GM18507 (cell line): ENCODE results near the gene ADARB2.

Source experiments
- DNase-seq: peaks from one replicate; pipeline ENCODE4 v3.0.0; 2011; ENCODE audit warnings: low read depth; ENCODE audit not compliant: insufficient read length; ENCODE audit errors: extremely low spot score
- FAIRE-seq: peaks from 2 replicates; lab custom pipeline; 2011; peaks lifted over from hg19 to GRCh38; lab: Jason Lieb, UNC

Gene ADARB2

GRCh38 chr10:1157615-1157933, 579.8 kb downstream of the ADARB2 start:
- FAIRE-seq (no peak), DNase-seq (no peak)

GRCh38 chr10:1156921-1157614, 580.3 kb downstream of the ADARB2 start:
- no peak for FAIRE-seq
- DNase-seq: no peak

- no peak for DNase-seq
- no peak for FAIRE-seq
Measured at GRCh38 chr10:1156616-1156886, 580.8 kb downstream of the ADARB2 start.

GRCh38 chr10:1155791-1156615, 581.3 kb downstream of the ADARB2 start:
- FAIRE-seq: no peak
- no peak for DNase-seq

- no peak for DNase-seq
- FAIRE-seq: no peak
Measured at GRCh38 chr10:1154531-1155295, 582.6 kb downstream of the ADARB2 start.

- no peak for FAIRE-seq
- no peak for DNase-seq
Measured at GRCh38 chr10:1153805-1154351, 583.4 kb downstream of the ADARB2 start.

- FAIRE-seq: no peak
- no peak for DNase-seq
Measured at GRCh38 chr10:1153251-1153763, 584.0 kb downstream of the ADARB2 start.

GRCh38 chr10:1152386-1153250, 584.7 kb downstream of the ADARB2 start:
- DNase-seq: no peak
- no peak for FAIRE-seq

GRCh38 chr10:1151076-1152033, 586.0 kb downstream of the ADARB2 start:
- DNase-seq (peak; percentile 42), FAIRE-seq (peak; percentile 73)

- FAIRE-seq (no peak), DNase-seq (no peak)
Measured at GRCh38 chr10:1150638-1150955, 586.7 kb downstream of the ADARB2 start.

- FAIRE-seq: peak; percentile 26
- DNase-seq: no peak
Measured at GRCh38 chr10:1149793-1150637, 587.3 kb downstream of the ADARB2 start.

- no peak for DNase-seq
- FAIRE-seq: no peak
Measured at GRCh38 chr10:1148855-1149605, 588.3 kb downstream of the ADARB2 start.

- no peak for DNase-seq
Measured at GRCh38 chr10:1147810-1148209, 589.5 kb downstream of the ADARB2 start.

GRCh38 chr10:1142596-1142995, 594.7 kb downstream of the ADARB2 start:
- DNase-seq: no peak
- peak; percentile 60 for FAIRE-seq

More at GRCh38 chr10:1147810-1148209, 589.5 kb downstream of the ADARB2 start:
- no peak for FAIRE-seq

- DNase-seq (no peak), FAIRE-seq (no peak)
Measured at GRCh38 chr10:1141701-1142100, 595.6 kb downstream of the ADARB2 start.

GRCh38 chr10:1141261-1141660, 596.1 kb downstream of the ADARB2 start:
- FAIRE-seq (no peak), DNase-seq (no peak)

- no peak for FAIRE-seq
- DNase-seq: no peak
Measured at GRCh38 chr10:1138529-1138928, 598.8 kb downstream of the ADARB2 start.
